GM18870 (cell line): ENCODE results near the gene RAB3GAP1.
"Not testable (repeated sequence)": the region's sequence is repeated elsewhere in the genome, so short reads cannot be mapped to it uniquely, and the experiment has no call there.

Experiments used
- ATAC-seq: cut with Tn5 transposase; IDR thresholded peaks from one replicate; pipeline ENCODE4 v1.9.1; 2021; ENCODE audit warnings: moderate library complexity; ENCODE audit not compliant: unreplicated experiment

The RAB3GAP1 gene

GRCh38 chr2:135099802-135100483 lies 47.9 kb downstream of the RAB3GAP1 start:
- ATAC-seq: no peak

- no peak for ATAC-seq
Observed at GRCh38 chr2:135103843-135104242, 51.8 kb downstream of the RAB3GAP1 start.

- not testable (repeated sequence) for ATAC-seq
Observed at GRCh38 chr2:135105513-135106316, 53.6 kb downstream of the RAB3GAP1 start.

- ATAC-seq: no peak
Observed at GRCh38 chr2:135113322-135113721, 61.2 kb downstream of the RAB3GAP1 start.

- ATAC-seq: no peak
Observed at GRCh38 chr2:135119582-135119981, 67.5 kb downstream of the RAB3GAP1 start.

GRCh38 chr2:135121016-135121657 lies 69.0 kb downstream of the RAB3GAP1 start:
- no peak for ATAC-seq

- ATAC-seq: not testable (repeated sequence)
Observed at GRCh38 chr2:135121658-135122039, 69.6 kb downstream of the RAB3GAP1 start.

- ATAC-seq: no peak
Observed at GRCh38 chr2:135124924-135125886, 73.1 kb downstream of the RAB3GAP1 start.

- no peak for ATAC-seq
Observed at GRCh38 chr2:135125940-135126339, 73.8 kb downstream of the RAB3GAP1 start.

GRCh38 chr2:135130751-135131150 lies 78.7 kb downstream of the RAB3GAP1 start:
- no peak for ATAC-seq

- no peak for ATAC-seq
Observed at GRCh38 chr2:135132314-135132713, 80.2 kb downstream of the RAB3GAP1 start.

GRCh38 chr2:135140606-135141005 lies 88.5 kb downstream of the RAB3GAP1 start:
- ATAC-seq: no peak

GRCh38 chr2:135142323-135142722 lies 90.2 kb downstream of the RAB3GAP1 start:
- ATAC-seq: no peak

- ATAC-seq: no peak
Observed at GRCh38 chr2:135144343-135144742, 92.3 kb downstream of the RAB3GAP1 start.

- ATAC-seq: no peak
Observed at GRCh38 chr2:135149251-135149650, 97.2 kb downstream of the RAB3GAP1 start.

GRCh38 chr2:135150725-135151124 lies 98.6 kb downstream of the RAB3GAP1 start:
- no peak for ATAC-seq

- no peak for ATAC-seq
Observed at GRCh38 chr2:135151615-135152014, 99.5 kb downstream of the RAB3GAP1 start.

GRCh38 chr2:135152361-135152760 lies 100.3 kb downstream of the RAB3GAP1 start:
- ATAC-seq: no peak

GRCh38 chr2:135154962-135155361 lies 102.9 kb downstream of the RAB3GAP1 start:
- no peak for ATAC-seq

GRCh38 chr2:135157856-135158255 lies 105.8 kb downstream of the RAB3GAP1 start:
- no peak for ATAC-seq

- no peak for ATAC-seq
Observed at GRCh38 chr2:135159191-135159590, 107.1 kb downstream of the RAB3GAP1 start.
